Mammary epithelial cell (primary cell): ENCODE data around the gene CDK19.

Experiments
- EZH2 ChIP-seq: IDR thresholded peaks from 2 replicates; pipeline ENCODE4 v1.6.1; 2012; ENCODE audit warnings: low read length, inconsistent platforms, borderline replicate concordance
- TF ChIP-seq, protein P1 (sequence below), 2 donors: IDR thresholded peaks in 1 of 2; conservative IDR thresholded peaks in 1 of 2; 2 replicates each; pipeline ENCODE4 v1.5.1; 2011 to 2012; ENCODE audit warnings: inconsistent platforms in 2 of 2, low read length in 2 of 2, mild to moderate bottlenecking in 2 of 2, control low read depth in 1 of 2, low read depth in 1 of 2; ENCODE audit not compliant: insufficient read depth in 1 of 2; ENCODE audit errors: extremely low read depth in 1 of 2

- TF ChIP-seq, protein P1, sequence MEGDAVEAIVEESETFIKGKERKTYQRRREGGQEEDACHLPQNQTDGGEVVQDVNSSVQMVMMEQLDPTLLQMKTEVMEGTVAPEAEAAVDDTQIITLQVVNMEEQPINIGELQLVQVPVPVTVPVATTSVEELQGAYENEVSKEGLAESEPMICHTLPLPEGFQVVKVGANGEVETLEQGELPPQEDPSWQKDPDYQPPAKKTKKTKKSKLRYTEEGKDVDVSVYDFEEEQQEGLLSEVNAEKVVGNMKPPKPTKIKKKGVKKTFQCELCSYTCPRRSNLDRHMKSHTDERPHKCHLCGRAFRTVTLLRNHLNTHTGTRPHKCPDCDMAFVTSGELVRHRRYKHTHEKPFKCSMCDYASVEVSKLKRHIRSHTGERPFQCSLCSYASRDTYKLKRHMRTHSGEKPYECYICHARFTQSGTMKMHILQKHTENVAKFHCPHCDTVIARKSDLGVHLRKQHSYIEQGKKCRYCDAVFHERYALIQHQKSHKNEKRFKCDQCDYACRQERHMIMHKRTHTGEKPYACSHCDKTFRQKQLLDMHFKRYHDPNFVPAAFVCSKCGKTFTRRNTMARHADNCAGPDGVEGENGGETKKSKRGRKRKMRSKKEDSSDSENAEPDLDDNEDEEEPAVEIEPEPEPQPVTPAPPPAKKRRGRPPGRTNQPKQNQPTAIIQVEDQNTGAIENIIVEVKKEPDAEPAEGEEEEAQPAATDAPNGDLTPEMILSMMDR (conservative IDR thresholded peaks at IDR 0.05 in 1 of 2, IDR thresholded peaks at IDR 0.05 in 1 of 2; ENCODE audit: extremely low read depth in 1 of 2, insufficient read depth in 1 of 2, low read depth in 1 of 2, low read length in 2 of 2), result no peak
- TF ChIP-seq EZH2, result no peak
These were observed 141.2 kb downstream of the CDK19 start for GRCh38 chr6:110674096-110674495.
